ENCODE results near the gene PAPPA2.

The PAPPA2 gene

DNA sequence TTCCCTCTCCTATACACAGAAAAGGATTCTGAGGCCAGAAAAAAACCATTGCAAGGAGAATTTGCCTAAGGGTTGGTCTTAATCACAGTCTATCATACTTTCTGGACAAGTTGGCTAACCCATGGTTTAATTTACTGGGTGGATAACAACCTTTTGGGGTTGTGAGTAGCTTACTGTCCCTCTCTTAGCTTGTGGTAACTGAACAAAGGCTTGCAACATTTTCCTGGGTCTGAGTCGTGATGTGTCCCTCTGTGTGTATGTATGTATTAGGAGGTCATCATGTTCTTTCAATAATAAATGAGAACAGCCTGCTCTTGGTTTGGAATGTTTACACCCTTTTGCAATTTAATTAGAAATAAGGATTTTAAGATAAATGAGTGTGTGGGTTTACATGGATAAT, 36.7 kb downstream of the PAPPA2 start:
- DNase-seq (ENCODE audit: low spot score), result no peak

DNA sequence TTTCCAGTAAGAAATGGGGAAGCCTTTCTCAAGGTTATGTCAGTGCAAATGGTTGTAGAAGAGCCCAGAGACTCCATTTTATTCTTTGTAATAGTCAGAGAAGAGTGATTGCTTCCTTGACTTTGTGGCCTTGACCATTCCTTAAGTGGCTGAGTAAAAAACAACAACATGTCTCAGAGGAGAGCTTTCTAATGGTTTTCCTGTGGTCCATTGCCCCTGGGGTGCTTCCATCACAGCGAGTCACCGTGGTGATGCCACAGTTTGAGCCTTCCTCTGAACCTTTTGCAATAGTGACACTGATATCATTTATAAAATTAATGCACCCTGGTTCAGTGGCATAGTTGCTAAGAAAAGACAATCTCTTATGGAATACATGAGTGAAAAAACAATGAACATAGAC, 38.6 kb downstream of the PAPPA2 start:
- DNase-seq (ENCODE audit: low spot score), result no peak

- no peak for DNase-seq (ENCODE audit: low spot score)
Observed at GRCh38 chr1:176504848-176505553, 42.0 kb downstream of the PAPPA2 start.

DNA sequence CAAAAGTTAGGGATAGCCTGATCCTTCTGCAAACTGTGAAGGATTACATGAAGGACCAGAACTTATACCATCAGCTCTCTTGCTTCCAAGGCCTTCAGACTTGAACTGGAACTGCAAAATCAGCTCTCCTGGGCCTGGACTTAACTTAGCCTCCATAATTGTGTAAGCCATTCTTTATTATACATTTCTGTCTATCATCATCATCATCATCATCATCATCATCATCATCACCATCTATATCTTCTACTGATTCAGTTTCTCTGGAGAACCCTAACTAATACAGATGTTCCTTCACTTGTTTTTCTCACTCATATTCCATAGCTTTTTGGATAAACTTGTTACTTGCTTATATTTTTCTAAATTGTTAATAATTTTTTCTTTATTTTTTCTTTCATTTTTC, 50.0 kb downstream of the PAPPA2 start:
- no peak for DNase-seq (ENCODE audit: low spot score)

DNA sequence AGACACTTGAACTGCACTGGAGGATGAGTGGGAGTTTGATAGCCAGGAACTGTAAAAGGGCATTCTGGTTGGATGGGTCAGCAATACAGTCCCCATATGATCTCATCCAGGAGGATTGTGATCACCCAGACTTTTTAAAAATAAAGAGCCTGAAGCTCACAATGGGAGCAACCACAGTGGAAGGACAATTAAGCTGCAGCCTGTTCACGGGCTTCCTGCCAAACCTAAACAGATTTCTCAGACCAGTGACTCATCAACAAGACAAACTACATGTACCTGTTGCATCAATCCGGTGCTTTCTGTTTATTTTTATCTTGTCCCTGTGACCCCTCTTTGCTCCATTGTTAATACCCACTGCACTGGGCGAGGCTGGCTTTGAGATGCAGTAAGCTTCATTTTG, 52.3 kb downstream of the PAPPA2 start:
- DNase-seq (ENCODE audit: low spot score), result no peak

GRCh38 chr1:176517484-176517883, 54.5 kb downstream of the PAPPA2 start:
- no peak for DNase-seq (ENCODE audit: low spot score)

GRCh38 chr1:176521211-176521610, 58.2 kb downstream of the PAPPA2 start:
- DNase-seq (ENCODE audit: low spot score), result no peak

- no peak for DNase-seq (ENCODE audit: low spot score)
Observed at GRCh38 chr1:176522310-176522845, 59.4 kb downstream of the PAPPA2 start.

DNA sequence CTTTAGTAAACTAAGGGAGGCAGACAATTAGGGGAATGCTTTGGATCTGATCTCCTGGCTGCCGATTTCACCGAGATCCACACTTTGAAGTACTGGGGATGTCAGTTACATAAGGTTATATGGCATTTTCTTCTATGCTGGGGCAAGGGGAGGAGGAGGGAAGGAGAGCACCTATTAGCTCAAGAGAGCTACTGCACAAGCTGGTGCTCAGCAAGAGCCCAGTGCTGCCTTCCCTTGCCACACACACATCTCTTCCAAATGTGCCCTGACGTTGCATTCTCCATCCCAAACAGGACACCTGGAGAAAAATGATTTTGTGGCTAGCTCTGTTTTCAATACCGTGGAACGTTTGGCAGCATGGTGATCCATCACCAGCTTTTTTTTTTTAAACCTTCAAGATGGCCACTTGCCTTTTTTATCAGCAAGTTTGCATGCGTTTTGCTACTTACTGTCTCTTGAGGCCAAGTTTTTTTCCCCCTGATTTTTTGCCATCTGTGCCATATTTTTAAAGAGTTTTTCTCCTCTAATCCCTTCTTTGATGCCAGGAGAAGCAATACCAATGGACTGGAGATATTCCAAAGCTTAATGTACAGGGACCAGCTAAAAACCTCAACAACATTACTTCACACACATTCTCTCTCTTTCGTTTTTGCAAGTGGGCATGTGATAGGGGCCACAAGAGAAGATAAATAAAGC, 66.6 kb downstream of the PAPPA2 start:
- no peak for DNase-seq (ENCODE audit: low spot score)

DNA sequence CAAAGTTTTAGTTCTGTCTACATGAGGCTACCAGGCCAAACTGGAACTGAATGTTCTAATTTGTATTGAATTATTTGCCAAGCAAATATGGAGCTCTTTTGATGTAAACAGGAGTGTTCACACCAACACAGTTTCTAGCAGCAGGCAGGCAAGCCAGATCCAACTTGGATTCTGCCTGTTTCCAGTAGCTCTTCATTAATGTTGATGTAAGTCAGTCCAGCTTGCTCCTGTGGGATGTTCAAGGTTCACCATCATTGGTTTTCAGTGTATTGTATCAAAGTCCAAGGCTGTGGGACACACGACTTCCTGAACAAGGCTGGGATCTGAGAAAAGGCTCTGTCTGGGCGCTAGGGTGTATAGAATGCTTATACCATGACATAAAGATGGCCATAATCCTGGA, 68.1 kb downstream of the PAPPA2 start:
- DNase-seq (ENCODE audit: low spot score), result no peak

- no peak for DNase-seq (ENCODE audit: low spot score)
Observed at GRCh38 chr1:176531921-176532897, 69.2 kb downstream of the PAPPA2 start.

GRCh38 chr1:176533020-176533419, 70.0 kb downstream of the PAPPA2 start:
- DNase-seq (ENCODE audit: low spot score), result no peak

- no peak for DNase-seq (ENCODE audit: low spot score)
Observed at GRCh38 chr1:176536588-176536987, 73.6 kb downstream of the PAPPA2 start.

GRCh38 chr1:176539018-176539417, 76.0 kb downstream of the PAPPA2 start:
- no peak for DNase-seq (ENCODE audit: low spot score)

GRCh38 chr1:176540428-176540827, 77.5 kb downstream of the PAPPA2 start:
- no peak for DNase-seq (ENCODE audit: low spot score)

- DNase-seq (ENCODE audit: low spot score), result no peak
Observed at GRCh38 chr1:176541663-176542062, 78.7 kb downstream of the PAPPA2 start.

GRCh38 chr1:176542352-176542751, 79.4 kb downstream of the PAPPA2 start:
- no peak for DNase-seq (ENCODE audit: low spot score)

DNA sequence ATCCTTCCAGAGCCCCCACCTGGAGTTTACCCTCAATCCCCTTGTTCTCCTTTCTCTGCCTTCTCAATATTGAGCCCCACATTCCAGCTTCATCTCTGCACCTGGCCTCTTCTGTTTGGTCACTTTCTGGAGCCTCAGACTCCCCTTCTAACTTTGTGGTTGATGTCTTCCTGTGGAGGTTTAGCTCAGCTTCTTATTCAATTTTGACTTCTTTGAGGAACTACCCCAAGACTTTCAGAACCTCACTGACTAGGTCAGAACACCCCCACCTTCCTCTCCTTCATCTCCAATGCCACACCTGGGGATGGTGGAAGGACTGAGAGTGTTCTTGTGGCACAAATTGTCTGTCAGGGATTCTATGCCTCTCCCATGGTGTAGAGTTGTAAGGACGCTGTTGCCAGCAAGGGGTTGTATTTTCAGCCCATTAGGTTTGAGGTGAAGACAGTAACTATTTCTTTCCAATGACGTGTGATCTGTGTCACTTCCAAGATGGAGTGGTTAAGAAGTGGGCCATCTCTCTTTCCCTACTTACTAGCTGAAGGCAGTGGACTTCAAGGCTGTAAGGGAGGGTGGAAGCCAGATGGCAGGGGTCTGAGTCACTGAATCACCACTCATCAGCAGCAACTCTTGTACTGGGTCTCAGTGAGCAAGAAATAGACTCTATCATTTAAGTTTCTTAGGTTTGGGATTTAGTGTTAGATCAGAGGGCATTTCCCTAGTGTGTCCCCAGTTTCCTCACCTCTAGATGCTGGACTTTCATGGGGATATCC, 80.6 kb downstream of the PAPPA2 start:
- no peak for DNase-seq (ENCODE audit: low spot score)

DNA sequence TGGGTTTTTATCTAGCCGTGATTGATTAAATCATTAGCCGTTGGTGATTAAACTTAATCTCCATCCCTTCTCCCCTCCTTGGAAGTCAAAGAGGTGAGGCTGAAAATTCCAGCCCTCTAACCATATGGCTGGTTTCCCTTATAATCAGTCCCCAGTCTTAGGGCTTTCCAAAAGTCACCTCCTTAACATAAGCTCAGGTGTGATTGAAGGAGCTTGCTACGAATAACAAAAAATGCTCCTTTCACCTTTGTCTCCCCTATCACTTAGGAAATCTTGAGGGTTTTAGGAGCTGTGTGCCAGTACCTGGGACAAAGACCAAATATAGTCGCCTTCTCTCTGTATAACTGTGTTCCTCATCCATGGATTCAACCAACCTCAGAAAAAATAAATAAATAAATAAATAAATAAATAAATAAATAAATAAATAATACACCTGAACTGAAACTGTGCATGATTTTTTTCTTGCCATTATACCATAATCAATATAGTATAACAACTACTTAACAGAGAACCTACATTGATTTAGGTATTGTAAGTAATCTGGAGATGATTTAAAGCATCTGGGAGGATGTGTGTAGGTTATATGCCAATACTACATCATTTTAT, 82.2 kb downstream of the PAPPA2 start:
- no peak for DNase-seq (ENCODE audit: low spot score)

GRCh38 chr1:176546825-176547224, 83.8 kb downstream of the PAPPA2 start:
- no peak for DNase-seq (ENCODE audit: low spot score)

DNA sequence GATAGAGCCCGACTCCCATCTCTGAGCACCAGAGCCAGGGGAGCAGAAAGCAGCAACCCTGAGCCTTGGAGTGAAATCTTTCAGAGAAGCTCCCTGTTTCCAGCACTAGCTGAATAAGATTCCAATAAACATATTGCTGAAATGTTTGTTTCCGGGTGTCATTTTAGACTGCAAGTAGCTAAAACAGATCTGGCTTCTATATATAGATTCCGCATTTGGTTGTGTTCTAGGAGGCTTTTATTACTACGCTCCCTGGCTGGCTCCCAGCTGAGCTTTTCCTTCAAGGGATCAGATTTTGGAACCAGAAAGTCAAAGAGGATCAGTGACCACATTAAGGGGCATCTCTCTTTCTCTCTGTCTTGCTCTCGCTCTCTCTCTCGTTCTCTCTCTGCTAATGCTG, 88.2 kb downstream of the PAPPA2 start:
- no peak for DNase-seq (ENCODE audit: low spot score)

Data from hematopoietic multipotent progenitor cell treated with erythropoietin and hydrocortisone succinate and interleukin-3 and kit ligand, for 15 days (in vitro differentiated cells).